H54 (cell line): ENCODE measurements around the gene RAX2.
"Not testable (repeated sequence)": the region's sequence is repeated elsewhere in the genome, so short reads cannot be mapped to it uniquely, and the experiment has no call there.

Source experiments
- DNase-seq: peaks from one replicate; pipeline ENCODE4 v3.0.0; 2011; ENCODE audit warnings: low spot score, mixed read lengths; ENCODE audit not compliant: insufficient read length
- FAIRE-seq: peaks from 3 replicates; lab custom pipeline; 2011; peaks lifted over from hg19 to GRCh38; lab: Jason Lieb, UNC
- POLR2A ChIP-seq: IDR thresholded peaks from 2 replicates; pipeline ENCODE4 v1.6.1; 2011; ENCODE audit warnings: low read depth, mild to moderate bottlenecking, low read length

RAX2 gene

DNA sequence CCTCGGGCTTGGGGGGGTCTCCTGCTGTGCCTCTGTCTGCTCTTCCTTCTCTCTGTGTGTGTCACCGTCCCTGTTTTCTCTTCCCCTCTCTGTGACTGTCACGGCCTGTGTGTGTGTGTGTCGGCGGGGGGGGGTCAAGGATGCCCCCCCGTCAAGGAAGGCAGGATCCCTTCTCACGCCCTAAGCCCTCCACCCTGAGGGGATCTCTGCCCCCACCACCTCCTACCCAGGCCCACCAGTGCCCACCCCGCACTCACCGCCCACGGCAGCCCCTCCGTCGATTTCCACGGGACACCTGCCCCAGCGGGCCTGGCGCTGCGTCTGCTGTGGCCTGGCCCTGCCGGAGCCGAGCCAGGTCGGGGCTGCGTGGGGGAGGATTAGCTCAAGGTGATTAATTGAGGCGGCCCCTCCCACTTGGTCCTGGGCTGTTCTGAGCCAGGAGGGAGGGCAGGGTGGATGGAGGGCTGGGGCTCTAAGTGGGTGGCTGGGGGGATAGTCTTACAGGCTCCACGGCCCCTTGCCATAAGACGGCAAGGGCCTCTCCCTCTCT lies at the start of gene RAX2:
Gene RAX2, minus strand, starts transcription at position 323 of the 550 bp plus-strand sequence. CDS start 486 bp downstream, outside the sequence.
- no peak for TF ChIP-seq POLR2A
- no peak for FAIRE-seq

DNA sequence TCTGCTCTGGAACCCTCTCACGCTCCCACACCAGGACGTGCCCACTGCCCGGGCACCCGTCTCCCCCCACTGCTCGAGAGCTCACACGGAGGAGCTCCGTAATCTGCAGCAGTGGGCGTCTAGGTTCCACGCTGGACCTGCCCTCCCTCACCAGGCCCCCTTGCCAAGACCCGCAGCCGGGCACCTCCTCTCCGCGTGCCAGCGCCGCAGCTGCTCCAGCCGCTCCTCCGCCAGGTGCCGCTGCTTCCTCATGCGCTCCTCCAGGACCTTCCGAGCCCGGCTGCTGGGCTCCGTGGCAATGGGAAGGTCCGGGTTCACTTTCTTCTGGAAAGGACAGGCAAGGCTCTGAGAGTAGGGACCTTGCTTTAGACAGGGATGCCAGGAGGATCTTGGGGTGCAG lies 49.1 kb upstream of the RAX2 start:
- no peak for TF ChIP-seq POLR2A
- DNase-seq (no peak), FAIRE-seq (no peak)

More for the DNA sequence above, at the start of gene RAX2:
- DNase-seq = no peak

DNA sequence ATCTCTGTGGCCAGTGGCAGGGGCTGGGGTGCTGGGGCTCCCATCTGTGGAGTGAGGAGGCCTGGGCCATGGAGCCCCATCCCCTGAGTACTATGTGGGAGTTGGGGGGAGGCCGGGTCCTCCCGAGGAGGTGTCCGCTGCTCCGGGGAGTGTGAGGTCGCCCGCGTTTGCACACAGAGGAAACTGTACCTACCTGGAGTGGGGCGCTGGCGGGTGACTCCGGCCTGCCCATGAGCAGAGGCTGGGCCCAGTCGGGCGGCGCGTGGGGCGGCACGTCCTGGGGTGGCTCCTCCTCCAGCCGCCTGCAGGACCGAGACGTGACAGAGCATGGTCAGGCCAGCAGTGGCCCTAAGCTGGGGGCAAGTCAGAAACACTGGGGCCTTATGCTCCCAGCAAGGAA lies 48.0 kb upstream of the RAX2 start:
- DNase-seq (no peak), FAIRE-seq (no peak)
- TF ChIP-seq POLR2A = no peak

DNA sequence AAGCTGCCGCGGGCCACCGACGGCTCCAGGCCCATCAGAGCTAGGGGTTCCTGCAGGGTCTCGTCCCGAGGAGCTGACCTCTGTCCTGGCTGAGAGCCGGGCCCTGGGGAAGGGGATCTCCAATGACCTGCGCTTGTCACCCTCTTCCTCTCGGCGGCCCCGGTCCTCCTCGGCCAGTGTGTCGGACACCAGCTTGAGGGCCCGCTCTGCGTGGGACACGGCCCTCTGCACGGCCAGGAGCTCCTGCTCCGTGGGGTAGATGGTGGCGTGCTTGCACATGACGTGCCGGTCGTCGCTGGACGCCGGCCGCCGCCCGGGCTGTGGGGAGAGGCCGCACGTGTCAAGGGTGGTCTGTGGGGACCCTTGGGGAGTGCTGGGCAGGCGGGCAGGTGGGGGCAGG lies 46.9 kb upstream of the RAX2 start:
- FAIRE-seq = no peak

DNA sequence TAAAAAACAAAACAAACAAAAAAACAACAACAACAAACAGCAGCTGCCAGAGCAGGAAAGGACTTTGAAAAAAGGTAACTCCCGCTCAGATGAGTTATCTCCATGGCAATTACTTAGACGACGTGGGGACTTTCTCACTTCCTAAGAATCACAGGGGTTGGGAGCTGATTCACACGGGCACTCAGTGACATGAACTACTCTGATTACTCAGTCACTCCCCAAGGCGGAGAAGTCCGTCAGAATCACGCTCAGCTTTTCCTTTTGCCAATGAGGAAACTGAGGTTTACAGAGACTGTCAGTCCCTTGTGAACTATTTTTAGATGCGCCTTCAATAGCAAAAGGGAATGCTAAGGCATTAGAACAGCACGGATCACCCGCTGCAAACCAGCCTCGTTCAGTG lies 46.4 kb upstream of the RAX2 start:
- no peak for TF ChIP-seq POLR2A
- FAIRE-seq (no peak), DNase-seq (peak; percentile 60)

More for the DNA sequence above, 46.9 kb upstream of the RAX2 start:
- no peak for DNase-seq
- TF ChIP-seq POLR2A = no peak

DNA sequence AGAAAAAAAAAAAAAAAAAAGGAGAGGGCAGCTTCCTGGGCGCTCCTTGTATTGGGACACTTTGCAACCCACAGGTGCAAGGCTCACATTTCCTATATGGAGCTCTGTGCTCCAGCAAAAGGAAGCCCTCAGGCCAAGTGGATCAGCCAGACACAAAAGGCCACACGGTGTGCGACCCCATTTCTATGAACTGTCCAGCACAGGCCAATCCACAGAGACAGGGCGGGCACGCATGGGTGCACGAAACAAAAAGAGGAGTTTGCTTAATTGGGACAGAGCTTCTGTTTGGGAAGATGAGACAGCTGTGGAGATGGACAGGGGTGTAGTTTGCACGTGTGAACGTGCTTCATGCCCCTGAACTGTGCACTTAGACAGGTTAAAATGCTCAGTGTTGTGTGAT lies 45.7 kb upstream of the RAX2 start:
- no peak for DNase-seq
- FAIRE-seq = no peak
- no peak for TF ChIP-seq POLR2A

DNA sequence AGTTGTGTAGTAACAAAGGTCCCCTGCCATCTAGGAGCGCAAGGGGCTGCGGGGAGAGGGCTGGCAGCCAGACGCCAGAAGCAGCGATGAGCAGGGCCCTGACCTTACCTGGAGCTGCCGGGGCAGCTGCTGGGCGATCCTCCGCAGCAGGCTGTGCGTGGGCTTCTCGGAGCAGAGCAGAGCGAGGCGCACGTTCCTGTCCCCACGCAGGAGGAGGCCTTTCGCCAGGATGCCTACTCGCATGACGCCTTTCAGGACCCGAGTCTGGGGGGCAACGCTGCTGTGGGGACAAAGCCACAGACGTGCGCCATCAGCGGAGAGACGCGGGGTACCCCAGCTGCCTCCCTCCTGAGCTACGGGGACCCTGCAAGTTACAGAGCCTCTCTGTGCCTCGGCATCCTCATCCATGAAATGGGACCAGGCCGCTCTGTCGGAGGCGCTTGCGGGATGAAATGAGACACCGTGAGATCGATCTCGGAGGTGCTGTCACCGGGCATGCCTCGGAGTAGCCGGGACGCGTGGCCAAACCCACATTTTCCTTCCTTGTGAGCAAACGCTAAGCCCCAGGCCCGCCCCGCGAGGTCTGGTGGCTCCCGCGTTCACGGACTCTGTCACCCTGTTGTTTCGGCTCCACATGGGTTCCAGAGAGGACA lies 44.7 kb upstream of the RAX2 start:
- FAIRE-seq (no peak), DNase-seq (no peak)
- no peak for TF ChIP-seq POLR2A

DNA sequence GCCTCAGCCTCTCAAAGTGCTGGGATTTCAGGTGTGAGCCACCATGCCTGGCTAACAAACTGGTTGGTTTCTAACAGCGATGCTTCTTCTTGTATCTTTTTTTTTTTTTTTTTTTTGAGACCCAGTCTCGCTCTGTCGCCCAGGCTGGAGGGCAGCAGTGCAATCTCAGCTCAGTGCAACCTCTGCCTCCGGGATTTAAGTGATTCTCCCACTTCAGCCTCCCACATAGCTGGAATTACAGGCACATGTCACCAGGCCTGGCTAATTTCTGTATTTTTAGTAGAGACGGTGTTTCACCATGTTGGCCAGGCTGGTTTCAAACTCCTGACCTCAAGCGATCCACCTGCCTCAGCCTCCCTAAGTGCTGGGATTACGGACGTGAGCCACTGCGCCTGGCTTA lies 44.1 kb upstream of the RAX2 start:
- not testable (repeated sequence) for DNase-seq, FAIRE-seq

DNA sequence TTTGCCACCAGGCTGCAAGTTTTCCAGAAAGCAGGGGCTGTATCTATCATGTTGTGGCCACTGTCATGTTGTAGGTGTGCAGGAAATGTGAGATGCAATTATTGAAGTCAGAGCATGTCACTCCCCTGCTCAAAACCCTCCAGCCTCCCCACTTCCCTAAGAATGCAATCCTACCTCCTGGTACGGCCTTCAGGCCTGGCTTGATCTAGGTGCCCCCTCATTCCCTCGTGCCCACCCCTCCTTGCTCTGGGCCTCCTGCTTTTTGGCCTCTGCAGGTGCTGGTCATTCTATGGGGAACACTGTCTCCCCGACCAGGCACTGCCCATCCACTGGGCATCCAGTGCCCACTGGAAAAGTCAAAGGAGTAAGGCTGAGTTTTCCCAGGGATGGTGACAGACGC lies 42.6 kb upstream of the RAX2 start:
- DNase-seq (no peak), FAIRE-seq (no peak)
- no peak for TF ChIP-seq POLR2A

DNA sequence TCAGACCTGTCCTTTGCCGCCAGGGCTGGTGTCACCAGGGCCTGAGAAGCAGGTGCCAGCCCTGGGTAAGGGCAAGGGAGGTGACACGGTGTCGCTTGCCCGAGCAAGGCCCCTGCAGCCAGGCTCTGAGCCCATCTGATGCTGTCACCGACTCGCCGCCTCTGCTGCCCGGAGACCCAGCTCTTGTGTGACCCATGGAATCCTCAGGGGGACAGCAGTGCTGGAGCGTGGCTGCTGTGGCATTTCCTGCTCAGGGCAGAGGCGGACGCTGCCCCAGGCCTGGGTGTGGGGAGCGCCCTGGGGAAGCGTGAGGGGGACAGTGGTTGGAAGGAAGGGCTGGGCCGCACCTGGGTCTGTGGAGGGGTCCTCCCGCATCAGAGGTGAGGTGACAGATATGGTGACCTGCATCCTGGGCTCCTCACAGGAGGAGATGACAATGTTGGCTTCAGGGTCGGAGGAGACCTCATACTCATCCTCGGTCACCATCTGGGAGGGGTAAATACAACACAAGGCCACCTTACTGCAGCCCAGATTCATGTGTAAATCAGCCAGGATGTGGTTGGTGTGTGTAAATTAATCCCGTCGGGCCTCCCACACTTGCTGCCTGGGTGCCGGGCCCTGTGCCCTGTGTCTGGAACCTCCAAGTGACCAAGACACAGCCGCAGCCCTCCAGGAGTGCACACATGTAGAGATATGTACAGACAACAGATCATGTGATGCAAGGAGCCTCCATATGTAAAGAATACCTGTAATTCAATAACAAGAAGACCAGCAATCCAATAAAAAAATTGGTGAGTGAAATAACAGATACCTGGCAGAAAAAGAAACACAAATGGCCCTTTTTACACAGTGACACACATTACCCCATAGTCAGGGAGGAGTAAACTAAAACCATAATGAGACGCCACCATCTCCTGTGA lies 41.7 kb upstream of the RAX2 start:
- DNase-seq (no peak), FAIRE-seq (no peak)
- TF ChIP-seq POLR2A = no peak

DNA sequence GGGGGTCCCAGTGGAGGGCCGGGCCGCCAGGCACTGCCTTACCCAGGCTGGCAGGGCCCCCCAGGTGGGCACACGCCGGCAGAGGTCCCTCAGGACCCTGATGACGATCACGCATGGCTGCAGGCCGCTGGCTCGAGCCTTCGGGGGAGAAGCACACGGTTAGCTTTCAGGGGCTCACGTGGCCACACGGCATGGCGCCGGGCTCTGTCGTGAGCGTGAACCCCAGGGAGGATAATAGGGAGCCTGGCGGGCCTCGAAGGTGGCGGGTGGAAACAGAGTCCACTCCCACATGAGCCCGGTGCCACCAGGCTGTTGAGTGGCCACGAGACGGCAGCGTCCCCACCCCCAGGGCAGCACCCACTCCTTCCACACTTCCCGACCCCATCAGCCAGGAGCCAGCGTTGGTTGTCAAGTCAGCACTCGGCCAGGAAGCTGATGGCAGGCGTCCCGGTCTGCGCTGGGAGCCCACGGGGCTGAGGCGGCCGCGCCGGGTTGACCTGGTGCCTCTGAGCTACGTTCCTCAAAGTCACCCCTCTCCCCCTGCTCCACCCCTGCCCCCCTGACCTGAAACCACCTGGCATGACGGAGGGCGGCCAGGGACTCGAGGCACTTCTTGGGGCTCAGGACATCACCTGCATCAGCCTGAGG lies 38.8 kb upstream of the RAX2 start:
- DNase-seq (no peak), FAIRE-seq (no peak)
- no peak for TF ChIP-seq POLR2A

DNA sequence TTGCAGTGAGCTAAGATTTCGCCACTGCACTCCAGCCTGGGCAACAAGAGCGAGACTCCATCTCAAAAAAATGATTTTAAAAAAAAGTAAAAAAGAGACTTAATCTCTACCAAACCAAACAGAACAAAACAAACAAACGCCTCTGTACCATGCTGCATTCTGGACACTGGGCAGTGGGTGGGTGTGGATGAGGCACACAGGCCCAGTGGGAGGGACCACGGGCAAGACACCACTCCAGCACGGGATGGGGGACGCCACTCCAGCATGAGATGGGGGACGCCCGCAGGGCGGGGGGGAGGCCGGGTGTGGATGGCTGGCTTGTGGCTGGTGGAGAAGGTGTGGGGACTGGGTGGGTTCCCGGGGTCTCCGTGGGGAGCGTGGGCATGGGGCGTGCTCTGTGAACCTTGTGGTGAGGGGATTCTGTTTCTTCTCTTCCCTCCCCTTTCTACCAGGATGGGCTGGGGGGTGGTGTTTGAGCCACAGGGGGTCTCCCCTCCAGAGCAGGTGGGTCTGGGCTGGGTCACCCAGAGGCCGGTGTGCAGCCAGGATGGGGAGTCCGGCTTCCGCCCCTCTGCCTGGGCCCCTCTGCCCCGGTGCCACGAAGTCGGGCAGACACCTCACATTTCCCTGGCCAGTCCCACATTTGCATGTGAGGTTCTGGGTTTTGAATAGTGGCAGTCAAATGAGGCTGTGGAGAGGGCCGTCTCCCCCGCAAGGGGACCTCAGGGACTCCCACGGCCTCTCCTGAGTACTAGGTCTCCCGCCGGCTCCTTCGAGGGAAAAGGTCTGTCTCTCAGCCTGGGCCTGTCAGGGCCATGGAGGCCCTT lies 38.1 kb upstream of the RAX2 start:
- no peak for TF ChIP-seq POLR2A
- DNase-seq (no peak), FAIRE-seq (no peak)

DNA sequence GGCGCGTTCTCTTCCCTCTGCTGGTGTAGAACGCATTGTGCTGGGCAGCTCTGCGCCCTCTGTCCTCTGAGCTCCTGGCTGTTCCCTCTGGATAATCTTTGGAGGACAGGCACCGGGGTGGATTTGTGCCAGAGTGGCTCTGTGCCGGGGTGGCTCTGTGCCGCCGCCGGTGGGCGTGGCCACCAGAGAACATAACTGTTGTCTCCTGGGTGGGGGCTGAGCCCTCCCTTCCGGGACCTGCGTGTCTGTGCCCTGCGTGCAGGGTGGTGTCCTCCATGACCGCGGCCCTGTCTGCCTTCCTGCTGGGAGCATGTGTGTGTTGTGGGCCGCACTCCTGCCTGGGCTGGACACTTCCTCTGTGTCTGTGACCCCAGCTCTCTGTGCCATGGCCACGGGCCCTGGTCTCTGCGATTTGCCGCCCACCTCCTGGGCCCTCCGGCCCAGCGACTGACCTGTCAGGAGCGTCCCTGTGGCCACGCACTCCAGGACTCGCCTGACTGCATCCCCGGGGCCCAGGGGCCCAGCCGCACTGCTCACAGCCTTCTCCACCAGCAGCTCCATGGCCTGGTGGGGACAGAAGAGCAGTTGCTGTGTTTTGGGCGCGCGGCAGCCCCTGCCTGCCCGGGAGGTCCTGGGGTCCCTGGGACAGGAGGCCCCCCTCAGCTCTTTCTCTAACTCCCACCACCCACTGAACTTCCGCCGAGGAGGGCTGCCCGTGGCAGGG lies 36.6 kb upstream of the RAX2 start:
- no peak for FAIRE-seq
- DNase-seq = no peak
- TF ChIP-seq POLR2A = no peak
